ENCODE data around the gene WNT5B.

- TF ChIP-seq POLR2A (IDR thresholded peaks at IDR 0.05) = no peak
- no peak for TF ChIP-seq CTCF (IDR thresholded peaks at IDR 0.05)
- no peak for TF ChIP-seq EP300 (IDR thresholded peaks at IDR 0.05)
These were observed 28.7 kb downstream of the WNT5B start for GRCh38 chr12:1657688-1658087.

Data from ovary (tissue), 3 donors.